ENCODE measurements around the gene NPB. TPM values are rescaled to one million over a fixed set of nuclear protein-coding genes. Genes with fewer than 3 reads are reported as not detected.

The NPB gene
- total RNA-seq, 1 experiment from 2014 or later, result 0.86 TPM

GRCh38 chr17:81898885-81899284, 3.2 kb upstream of the NPB start:
- no peak for DNase-seq (ENCODE audit: low read depth)

GRCh38 chr17:81899514-81900166, 2.4 kb upstream of the NPB start:
- no peak for DNase-seq (ENCODE audit: low read depth)

GRCh38 chr17:81900181-81900820, 1.7 kb upstream of the NPB start:
- DNase-seq (ENCODE audit: low read depth), result no peak

DNA sequence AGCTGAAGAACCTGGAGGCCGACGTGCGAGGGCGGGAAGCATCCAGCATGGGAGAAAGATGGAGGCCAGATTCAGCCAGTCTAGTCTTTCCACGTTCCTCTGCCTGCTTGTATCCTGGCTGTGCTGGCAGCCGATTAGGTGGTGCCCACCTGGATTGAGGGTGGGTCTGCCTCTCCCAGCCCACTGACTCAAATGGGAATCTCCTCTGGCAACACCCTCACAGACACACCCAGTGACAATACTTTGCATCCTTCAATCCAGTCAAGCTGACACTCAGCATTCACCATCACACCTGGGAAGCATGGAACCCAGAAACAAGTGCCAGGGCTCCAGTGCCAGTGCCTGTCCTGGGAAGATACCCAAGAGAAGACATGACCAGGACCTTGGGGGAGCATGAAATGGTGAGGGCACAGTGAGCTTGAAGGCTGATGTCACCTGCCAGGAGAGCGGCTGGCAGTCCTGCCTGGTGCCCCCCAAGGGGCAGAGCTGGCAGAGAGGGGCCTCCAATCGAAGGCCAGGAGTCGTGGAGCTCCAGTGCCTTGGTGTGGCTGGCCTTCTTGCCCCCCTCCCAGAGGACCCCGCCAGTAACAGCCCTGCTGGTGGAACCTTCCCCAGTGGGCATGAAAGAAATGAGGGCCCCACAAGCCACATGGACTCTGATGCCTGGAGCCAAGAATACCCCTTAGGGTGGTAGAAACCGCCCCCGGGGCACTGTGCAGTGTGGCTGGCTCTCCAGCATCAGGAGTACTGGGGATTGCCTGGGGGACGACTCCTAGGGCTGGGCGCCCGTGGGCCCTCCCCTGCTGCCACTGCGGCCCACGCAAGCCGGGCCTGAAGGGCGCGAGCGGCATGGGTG, 643 bp upstream of the NPB start:
- no peak for DNase-seq (ENCODE audit: low read depth)

GRCh38 chr17:81902653-81903414, 796 bp downstream of the NPB start:
- DNase-seq (ENCODE audit: low read depth), result no peak

GRCh38 chr17:81903415-81903831, 1.4 kb downstream of the NPB start:
- no peak for DNase-seq (ENCODE audit: low read depth)

- DNase-seq (ENCODE audit: low read depth), result no peak
Observed at GRCh38 chr17:81903896-81904599, 2.0 kb downstream of the NPB start.

GRCh38 chr17:81904600-81905423, 2.8 kb downstream of the NPB start:
- DNase-seq (ENCODE audit: low read depth), result no peak

GRCh38 chr17:81905424-81905875, 3.4 kb downstream of the NPB start:
- DNase-seq (ENCODE audit: low read depth), result no peak

GRCh38 chr17:81905993-81906392, 4.0 kb downstream of the NPB start:
- DNase-seq (ENCODE audit: low read depth), result no peak

DNA sequence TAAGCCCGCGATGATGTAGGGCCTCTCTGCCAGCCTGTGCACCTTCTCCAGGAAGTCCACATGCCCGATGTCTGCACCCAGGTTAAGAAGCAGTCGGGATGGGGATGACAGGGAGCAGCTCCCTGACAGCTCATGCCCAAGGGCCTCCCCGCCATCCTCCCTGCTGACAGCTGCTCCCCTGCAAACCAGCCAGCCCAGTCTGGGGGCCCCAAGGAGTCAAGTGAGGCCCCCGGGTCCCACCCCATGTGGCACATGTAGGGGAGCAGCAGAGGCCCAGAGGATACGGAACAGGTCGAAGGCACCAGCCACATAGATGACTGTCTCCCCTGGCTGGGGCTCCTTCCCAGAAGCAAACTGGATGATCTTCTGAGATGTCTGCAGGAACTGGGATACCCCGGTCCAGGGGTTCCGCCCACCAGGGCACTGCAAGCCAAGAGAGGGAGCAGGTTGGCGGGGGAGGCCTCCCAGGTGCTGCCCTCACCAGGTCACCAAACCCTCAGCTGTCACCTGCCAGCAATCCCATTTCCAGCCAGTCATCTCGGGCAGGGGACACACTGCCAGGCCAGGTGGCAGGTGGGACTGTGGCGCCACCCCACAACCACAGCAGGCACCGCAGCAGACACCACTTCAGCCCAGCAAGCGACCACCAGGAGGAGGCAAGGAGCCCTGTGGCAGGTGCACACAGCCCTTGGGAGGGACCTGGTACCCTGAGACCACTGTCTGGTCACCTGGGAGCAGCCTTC, 4.6 kb downstream of the NPB start:
- no peak for DNase-seq (ENCODE audit: low read depth)

GRCh38 chr17:81907219-81908145, 5.4 kb downstream of the NPB start:
- no peak for DNase-seq (ENCODE audit: low read depth)

- no peak for DNase-seq (ENCODE audit: low read depth)
Observed at GRCh38 chr17:81908793-81909192, 6.8 kb downstream of the NPB start.

DNA sequence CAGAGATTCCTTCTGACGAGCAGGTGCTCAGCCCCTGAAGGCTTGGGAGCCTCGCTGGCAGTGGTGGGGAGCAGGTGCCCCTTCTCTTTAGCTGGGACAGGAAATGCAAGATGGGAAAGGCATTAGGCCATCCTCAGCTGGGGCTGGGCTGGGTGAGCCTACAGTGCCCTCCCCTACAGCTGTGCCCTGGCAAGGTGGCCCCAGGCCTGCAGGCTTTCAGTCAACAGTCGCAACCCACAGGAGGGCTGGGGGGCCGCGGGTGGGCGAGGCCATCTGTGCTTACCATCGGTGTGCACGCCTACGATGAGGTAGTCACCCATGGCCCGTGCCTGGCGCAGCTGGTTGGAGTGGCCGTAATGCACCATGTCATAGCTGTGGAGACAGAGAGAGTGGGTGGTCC, 7.2 kb downstream of the NPB start:
- DNase-seq (ENCODE audit: low read depth), result no peak

DNA sequence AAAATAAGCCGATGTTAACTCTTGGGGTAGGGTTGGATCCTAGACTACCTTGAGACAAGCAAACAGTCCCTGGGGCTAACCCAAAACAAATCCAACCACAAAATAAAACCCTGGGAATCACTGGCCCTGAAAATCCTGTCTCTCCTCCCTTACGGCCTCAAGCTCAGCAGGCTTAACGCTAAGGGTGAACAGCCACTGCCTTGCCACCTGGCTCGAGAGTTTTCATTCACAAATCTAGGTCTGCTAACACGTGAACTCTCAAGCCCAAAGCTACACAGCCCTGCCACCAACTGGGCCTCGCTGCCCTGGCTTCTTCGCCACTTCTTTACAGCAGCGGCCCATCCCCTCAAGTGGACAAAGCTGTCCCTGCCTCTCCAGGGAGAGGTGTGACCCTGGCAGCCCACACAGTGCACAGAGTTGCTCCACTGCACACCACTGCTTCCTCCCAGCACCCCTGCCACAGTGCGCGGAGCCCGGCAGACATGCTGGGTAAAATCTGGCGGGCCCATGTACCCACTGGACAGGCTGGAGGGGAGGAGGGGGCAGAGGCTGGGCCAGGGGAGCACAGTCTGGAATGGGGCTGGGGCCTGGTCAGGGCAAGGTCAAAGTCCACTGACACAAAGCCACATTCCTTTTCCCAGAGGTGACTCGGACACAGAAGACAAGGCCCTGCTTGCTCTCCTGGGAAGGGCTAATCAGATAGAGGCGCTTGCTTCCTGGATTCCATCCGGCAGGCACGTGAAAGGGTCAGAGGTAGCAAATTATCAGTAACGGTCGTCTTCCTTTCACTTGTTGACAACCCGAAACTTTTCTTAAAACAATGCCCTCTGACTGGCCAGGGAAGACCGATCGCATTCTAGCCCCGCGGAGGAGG, 8.2 kb downstream of the NPB start:
- peak; percentile 14 for DNase-seq (ENCODE audit: low read depth)

DNA sequence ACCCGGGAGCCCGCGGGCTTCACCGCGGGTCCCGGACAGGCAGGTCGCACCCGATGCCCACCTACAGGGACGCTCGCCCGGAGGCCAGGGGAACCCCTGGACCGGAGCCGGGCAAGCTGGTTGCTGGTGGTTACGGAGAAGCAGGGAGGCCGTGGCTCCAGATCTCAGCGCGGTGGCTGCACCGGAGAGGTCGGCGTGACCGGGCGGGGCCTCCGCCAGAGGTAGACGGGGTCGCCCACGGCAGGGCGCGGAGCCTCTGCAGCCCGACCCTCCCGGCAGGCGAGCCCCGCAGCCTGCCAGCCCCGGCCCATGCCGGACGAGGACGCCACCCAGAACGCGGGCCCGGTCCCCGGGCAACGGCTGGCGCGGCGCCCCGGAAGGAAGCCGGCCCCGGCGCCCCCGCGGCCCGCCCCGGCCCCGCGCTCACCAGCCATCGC, 8.8 kb downstream of the NPB start:
- no peak for DNase-seq (ENCODE audit: low read depth)

DNA sequence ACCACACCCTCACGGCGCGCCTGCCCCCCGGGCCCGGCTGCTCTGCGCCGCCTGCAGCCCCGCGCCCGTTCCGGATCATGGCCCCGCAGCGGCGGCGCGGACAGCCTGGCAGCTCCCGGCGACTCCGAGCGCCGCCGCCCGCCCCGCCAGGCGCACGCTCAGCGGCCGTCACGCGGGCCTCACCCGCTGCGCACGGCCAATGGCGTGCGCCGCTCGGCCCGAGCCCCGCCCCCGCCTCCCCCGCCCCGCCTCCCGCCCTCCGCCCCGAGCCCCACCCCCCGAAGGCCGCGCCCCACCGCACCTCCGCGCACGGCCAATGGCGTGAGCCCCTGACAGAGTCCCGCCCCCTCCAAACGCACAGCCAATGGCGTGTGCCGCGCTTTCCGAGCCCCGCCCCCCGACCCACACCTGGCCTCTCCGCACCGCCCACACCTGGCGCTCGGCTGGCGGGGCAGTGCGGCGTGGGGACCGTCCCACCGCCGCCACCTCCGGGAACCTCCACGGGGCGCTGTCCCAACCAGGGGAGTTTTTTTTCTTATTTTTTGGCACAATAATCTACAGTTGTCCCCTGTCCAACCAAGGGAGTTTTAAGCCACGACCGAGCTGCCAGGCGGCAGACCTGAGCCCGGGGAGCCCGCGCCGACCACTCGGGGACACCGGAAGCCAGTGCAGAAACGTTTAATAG, 9.4 kb downstream of the NPB start, which contains the start of gene PCYT2:
PCYT2 (minus strand) TSS at position 123 of the 685 bp plus-strand sequence; CDS start at position 79, 44 bp downstream.
- DNase-seq (ENCODE audit: low read depth), result peak; percentile 78
